Calu3 (cell line): ENCODE results near the gene REEP6. TPM values are rescaled to one million over a fixed set of nuclear protein-coding genes. Genes with fewer than 3 reads are reported as not detected.
A peak's percentile ranks its signal among the peaks of the same experiment; 100 is the strongest.

Source experiments
- BruUV-seq: library from RNA; stranded (reverse); fragments of 400-500 nt; replicated peaks from 2 replicates; lab custom pipeline; 2021; lab: Mats Ljungman, UMichigan
- CTCF ChIA-PET: fragments of 300-600 bp; sonication (Branson Sonifier 250); formaldehyde crosslinking; loops from one replicate; lab custom pipeline; 2022; ENCODE audit warnings: antibody characterized with exemption; lab: Charles Lee
- DNase-seq: peaks from one replicate; pipeline ENCODE4 v3.0.0; 2022
- H3K27ac Mint-ChIP-seq: one replicate; pipeline ENCODE4 v1.8.0; 2022; ENCODE audit warnings: mixed read lengths; ENCODE audit not compliant: unreplicated experiment
- H3K27me3 Mint-ChIP-seq: one replicate; pipeline ENCODE4 v1.8.0; 2022; ENCODE audit warnings: mixed read lengths; ENCODE audit not compliant: unreplicated experiment
- H3K36me3 Mint-ChIP-seq: one replicate; pipeline ENCODE4 v1.8.0; 2022; ENCODE audit warnings: mild to moderate bottlenecking, moderate library complexity, mixed read lengths; ENCODE audit not compliant: insufficient read depth, unreplicated experiment
- H3K4me1 Mint-ChIP-seq: one replicate; pipeline ENCODE4 v1.8.0; 2022; ENCODE audit warnings: mild to moderate bottlenecking, low read depth, mixed read lengths; ENCODE audit not compliant: unreplicated experiment
- H3K4me3 Mint-ChIP-seq: one replicate; pipeline ENCODE4 v1.8.0; 2022; ENCODE audit warnings: mild to moderate bottlenecking, low read depth, moderate library complexity, mixed read lengths; ENCODE audit not compliant: unreplicated experiment
- H3K9me3 Mint-ChIP-seq: one replicate; pipeline ENCODE4 v1.8.0; 2022; ENCODE audit warnings: low read depth, mixed read lengths; ENCODE audit not compliant: unreplicated experiment
- CTCF ChIP-seq: fragments of 200-600 bp; IDR thresholded peaks from one replicate; pipeline ENCODE4 v1.8.0; 2022; ENCODE audit warnings: antibody characterized with exemption; ENCODE audit not compliant: unreplicated experiment
- intact Hi-C: fragments of 100-400 bp; cut with micrococcal nuclease; formaldehyde crosslinking; loops from one replicate; pipeline ENCODE4 v1.10.0; 2022; ENCODE audit not compliant: unreplicated experiment
- total RNA-seq: library from RNA; stranded (reverse); gene quantifications from 2 replicates; pipeline ENCODE4 v1.2.3, GENCODE V29; 2022

The REEP6 gene
- total RNA-seq, 1 experiment from 2014 or later = 13.9 TPM

- CTCF ChIA-PET = interaction anchor here (0.5 kb wide), 1 partner anchor 16 kb away, joined by 3 read pairs; no protein-coding TSS in a partner anchor
- no TSS peak for BruUV-seq
- H3K27ac Mint-ChIP-seq = no peak overlapping the region
- no peak for TF ChIP-seq CTCF
- no peaks in the 10 kb centered on the region for H3K4me1 Mint-ChIP-seq
- no peaks in the 10 kb centered on the region for H3K27me3 Mint-ChIP-seq
- peaks cover 13% of the 10 kb centered on the region for H3K36me3 Mint-ChIP-seq
- no peaks in the 10 kb centered on the region for H3K9me3 Mint-ChIP-seq
- intact Hi-C loops = no loop called here
- peak overlapping the region; percentile 68 for H3K4me3 Mint-ChIP-seq
- DNase-seq = peak; percentile 59
These were observed 20.5 kb upstream of the REEP6 start for GRCh38 chr19:1470305-1471009.

DNA sequence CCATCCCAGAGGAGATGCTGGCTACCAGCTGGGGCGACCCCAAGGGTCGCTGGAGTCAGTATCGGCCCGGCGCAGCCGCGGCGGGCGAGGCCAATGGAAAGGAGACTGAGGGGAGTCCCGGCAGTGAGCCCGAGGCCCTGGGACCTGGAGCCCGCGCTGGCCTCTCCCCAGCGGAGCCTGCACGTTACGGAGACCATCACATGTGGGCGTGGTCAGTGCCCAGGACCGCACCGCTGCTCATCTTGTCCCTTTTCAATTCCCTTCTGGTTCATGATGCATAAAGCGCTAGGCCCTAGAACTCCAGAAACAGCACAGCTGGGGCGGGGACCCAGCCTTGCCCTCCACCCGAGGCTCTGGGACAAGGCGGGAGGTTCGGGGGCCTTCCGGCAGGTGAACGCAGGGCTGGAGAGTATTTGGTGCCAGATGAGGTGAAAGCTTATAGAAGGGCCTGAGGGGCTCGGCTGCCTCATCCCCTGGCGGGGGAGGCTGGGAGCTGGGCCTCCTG lies 19.9 kb upstream of the REEP6 start:
- H3K4me3 Mint-ChIP-seq = peak overlapping the region; percentile 68
- TF ChIP-seq CTCF = no peak
- DNase-seq = no peak
- H3K4me1 Mint-ChIP-seq = no peaks in the 10 kb centered on the region
- H3K9me3 Mint-ChIP-seq = no peaks in the 10 kb centered on the region
- intact Hi-C loops = no loop called here
- no TSS peak for BruUV-seq
- CTCF ChIA-PET = no interaction called here
- H3K36me3 Mint-ChIP-seq = peaks cover 13% of the 10 kb centered on the region
- H3K27me3 Mint-ChIP-seq = no peaks in the 10 kb centered on the region
- no peak overlapping the region for H3K27ac Mint-ChIP-seq

DNA sequence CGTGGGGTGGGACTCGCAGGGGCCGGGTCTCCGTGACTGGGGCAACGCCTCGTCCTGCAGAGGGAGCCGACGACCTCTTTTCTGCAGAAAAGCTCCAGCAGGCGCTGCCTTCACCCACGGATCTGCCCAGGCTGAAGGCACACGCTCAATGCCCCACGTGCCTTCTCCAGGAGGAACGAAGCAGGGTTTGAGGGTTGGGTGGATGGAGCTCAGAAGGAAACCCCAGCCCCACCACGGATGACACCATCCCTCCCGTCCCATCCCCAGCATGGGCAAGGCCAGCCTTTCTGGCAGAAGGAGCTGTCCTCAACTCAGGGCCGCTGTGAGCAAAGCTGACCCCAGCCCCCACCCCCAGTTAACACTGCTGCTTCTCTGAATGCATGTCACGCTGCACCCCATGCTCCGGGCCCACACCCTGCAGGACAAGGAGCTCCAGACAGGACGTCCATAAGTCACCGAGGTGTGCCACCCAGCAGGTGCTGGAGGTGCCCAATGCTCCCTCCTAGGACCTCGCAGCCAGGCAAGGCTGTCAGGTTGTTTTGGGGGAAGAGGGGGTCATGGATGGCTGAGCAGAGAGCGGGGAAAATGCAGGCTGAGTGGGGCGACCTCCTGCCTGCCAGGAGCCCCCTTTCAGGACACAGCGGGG lies 19.3 kb upstream of the REEP6 start:
- Mint-ChIP-seq H3K9me3 (no peaks in the 10 kb centered on the region), H3K27ac (no peak overlapping the region), H3K4me1 (no peaks in the 10 kb centered on the region), H3K4me3 (no peak overlapping the region), H3K27me3 (no peaks in the 10 kb centered on the region), H3K36me3 (peaks cover 13% of the 10 kb centered on the region)
- CTCF ChIA-PET = no interaction called here
- intact Hi-C loops = no loop called here
- no peak for DNase-seq
- TF ChIP-seq CTCF = no peak
- BruUV-seq = no TSS peak

- no peaks in the 10 kb centered on the region for H3K27me3 Mint-ChIP-seq
- H3K27ac Mint-ChIP-seq = no peak overlapping the region
- no TSS peak for BruUV-seq
- H3K9me3 Mint-ChIP-seq = no peaks in the 10 kb centered on the region
- H3K36me3 Mint-ChIP-seq = peaks cover 19% of the 10 kb centered on the region
- no peaks in the 10 kb centered on the region for H3K4me1 Mint-ChIP-seq
- CTCF ChIA-PET = no interaction called here
- TF ChIP-seq CTCF = no peak
- no peak overlapping the region for H3K4me3 Mint-ChIP-seq
- no peak for DNase-seq
- intact Hi-C loops = no loop called here
These were observed 18.5 kb upstream of the REEP6 start for GRCh38 chr19:1472231-1473084.
